PC-9 (cell line): ENCODE measurements around the gene XRCC4.

ENCODE experiments used
- EZH2 ChIP-seq: fragments of 200-600 bp; sonication (generic); IDR thresholded peaks from 2 replicates; pipeline ENCODE4 v1.8.0; 2017; ENCODE audit warnings: antibody characterized with exemption, low read depth
- TF ChIP-seq, protein P1 (sequence below): fragments of 200-600 bp; sonication (generic); conservative IDR thresholded peaks from 2 replicates; pipeline ENCODE4 v1.6.1; 2017; ENCODE audit warnings: mixed run types, antibody characterized with exemption, mild to moderate bottlenecking, moderate library complexity

DNA sequence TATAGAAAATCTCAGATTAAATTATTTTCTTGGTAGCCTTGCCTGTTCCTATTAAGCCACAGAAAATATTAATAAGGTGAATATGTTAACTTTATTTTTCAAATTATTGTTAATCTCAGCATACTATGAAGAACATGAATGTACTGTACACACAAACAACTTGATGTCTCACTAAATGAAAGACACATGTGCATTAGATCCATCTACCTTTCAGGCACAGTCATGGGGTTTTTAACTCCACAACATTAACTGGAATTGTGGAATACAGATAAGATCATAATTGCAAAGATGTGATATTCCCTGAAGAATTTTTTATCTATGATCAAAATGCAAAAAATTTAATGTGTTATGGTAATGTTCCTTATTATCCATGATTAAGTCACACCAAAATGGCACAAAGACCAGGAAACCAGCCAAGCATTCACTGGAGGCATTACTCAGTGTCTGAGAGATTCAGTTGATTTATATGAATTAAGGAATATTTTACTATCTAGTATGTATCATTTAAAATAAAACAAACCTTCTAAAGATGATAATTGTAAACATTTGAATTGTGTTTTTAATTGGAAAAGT, 244.2 kb downstream of the XRCC4 start:
- TF ChIP-seq EZH2: no peak
- TF ChIP-seq, protein P1, sequence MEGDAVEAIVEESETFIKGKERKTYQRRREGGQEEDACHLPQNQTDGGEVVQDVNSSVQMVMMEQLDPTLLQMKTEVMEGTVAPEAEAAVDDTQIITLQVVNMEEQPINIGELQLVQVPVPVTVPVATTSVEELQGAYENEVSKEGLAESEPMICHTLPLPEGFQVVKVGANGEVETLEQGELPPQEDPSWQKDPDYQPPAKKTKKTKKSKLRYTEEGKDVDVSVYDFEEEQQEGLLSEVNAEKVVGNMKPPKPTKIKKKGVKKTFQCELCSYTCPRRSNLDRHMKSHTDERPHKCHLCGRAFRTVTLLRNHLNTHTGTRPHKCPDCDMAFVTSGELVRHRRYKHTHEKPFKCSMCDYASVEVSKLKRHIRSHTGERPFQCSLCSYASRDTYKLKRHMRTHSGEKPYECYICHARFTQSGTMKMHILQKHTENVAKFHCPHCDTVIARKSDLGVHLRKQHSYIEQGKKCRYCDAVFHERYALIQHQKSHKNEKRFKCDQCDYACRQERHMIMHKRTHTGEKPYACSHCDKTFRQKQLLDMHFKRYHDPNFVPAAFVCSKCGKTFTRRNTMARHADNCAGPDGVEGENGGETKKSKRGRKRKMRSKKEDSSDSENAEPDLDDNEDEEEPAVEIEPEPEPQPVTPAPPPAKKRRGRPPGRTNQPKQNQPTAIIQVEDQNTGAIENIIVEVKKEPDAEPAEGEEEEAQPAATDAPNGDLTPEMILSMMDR: no peak
